Measurements from ENCODE around the gene SH3GL1. TPM values are rescaled to one million over a fixed set of nuclear protein-coding genes. Genes with fewer than 3 reads are reported as not detected.

SH3GL1 gene
- total RNA-seq, 1 donor from 2014 or later, result 43.7 TPM

DNA sequence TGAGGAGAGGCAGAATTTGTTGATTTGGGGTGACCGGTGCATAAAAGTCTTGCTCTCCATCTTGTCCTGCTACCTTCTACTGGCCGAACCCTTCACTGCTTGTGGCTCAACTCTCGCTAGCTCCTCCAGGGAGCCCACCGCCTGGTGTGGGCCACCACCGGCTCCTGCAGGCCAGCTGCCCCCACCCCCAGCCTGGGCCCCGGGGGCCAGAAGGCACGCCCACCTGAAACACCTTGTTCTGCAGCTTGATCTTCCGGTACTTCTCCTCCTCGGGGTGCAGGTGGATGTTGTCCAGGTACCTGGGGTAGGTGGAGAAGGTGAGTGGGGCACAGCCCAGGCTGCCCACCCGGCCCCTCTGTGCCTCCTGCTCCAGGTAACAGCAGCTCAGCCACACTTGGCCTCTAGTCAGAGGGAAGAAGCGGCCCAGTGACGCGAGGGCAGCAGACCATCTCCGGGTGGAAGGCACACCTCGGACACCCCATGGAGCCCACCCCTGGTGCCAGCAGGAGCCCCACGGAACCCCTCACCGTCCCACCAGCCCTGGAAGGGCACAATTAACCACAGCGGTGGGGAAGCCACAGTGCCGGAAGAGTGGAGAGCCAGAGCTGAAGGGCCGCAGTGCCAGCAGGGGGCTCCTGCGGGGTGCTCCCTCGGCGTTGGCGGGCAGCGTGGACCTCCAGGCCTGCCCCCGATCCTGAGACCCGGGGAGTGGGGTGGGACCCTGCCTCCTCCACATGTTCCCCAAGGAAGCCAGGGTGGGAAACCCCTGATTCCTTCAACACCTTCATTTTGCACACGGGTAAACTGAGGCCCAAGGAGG is 47.2 kb upstream of the SH3GL1 start:
- Mint-ChIP-seq H3K27ac (no peak overlapping the region), H3K36me3 (ENCODE audit: low read depth) (peaks cover 65% of the 10 kb centered on the region), H3K27me3 (no peaks in the 10 kb centered on the region), H3K9me3 (no peaks in the 10 kb centered on the region), H3K4me1 (peaks cover 8% of the 10 kb centered on the region), H3K4me3 (no peak overlapping the region)
- no peak for ATAC-seq (ENCODE audit: low read depth)
- intact Hi-C loops (cut with micrococcal nuclease), result no loop called here
- ChIA-PET CTCF (no interaction called here), POLR2A (no interaction called here)
- no peak for DNase-seq
- TF ChIP-seq, protein P1, sequence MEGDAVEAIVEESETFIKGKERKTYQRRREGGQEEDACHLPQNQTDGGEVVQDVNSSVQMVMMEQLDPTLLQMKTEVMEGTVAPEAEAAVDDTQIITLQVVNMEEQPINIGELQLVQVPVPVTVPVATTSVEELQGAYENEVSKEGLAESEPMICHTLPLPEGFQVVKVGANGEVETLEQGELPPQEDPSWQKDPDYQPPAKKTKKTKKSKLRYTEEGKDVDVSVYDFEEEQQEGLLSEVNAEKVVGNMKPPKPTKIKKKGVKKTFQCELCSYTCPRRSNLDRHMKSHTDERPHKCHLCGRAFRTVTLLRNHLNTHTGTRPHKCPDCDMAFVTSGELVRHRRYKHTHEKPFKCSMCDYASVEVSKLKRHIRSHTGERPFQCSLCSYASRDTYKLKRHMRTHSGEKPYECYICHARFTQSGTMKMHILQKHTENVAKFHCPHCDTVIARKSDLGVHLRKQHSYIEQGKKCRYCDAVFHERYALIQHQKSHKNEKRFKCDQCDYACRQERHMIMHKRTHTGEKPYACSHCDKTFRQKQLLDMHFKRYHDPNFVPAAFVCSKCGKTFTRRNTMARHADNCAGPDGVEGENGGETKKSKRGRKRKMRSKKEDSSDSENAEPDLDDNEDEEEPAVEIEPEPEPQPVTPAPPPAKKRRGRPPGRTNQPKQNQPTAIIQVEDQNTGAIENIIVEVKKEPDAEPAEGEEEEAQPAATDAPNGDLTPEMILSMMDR (IDR thresholded peaks at IDR 0.05), result no peak

DNA sequence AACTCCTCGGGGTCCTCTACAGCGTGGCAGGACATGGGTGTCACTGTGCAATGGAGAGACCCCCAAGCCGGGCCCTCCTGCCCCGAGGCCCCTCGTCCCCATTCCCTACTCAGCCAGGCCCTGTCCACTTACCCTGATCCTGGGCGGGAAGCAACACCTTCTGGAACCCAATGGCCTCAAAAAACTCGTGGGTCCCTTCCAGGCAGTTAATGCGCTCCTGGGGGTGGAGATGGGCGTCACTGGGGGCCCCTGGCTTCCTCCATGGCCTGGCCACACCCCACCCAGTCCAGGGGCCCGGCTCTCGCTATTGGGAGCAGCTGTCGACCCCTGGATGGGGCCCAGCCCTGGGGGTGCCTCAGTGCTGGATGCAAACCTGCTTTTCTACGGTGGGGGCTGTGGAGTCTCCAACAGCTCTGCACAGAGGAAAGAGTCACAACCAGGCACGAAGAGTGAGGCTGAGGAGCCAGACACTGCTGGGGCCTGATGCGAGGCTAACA is 46.4 kb upstream of the SH3GL1 start:
- H3K4me3 Mint-ChIP-seq, result no peak overlapping the region
- H3K27ac Mint-ChIP-seq, result no peak overlapping the region
- ChIA-PET POLR2A (no interaction called here), CTCF (no interaction called here)
- intact Hi-C loops (cut with micrococcal nuclease), result no loop called here
- H3K27me3 Mint-ChIP-seq, result no peaks in the 10 kb centered on the region
- TF ChIP-seq, protein P1 (IDR thresholded peaks at IDR 0.05), result no peak
- H3K9me3 Mint-ChIP-seq, result no peaks in the 10 kb centered on the region
- peaks cover 16% of the 10 kb centered on the region for H3K4me1 Mint-ChIP-seq
- H3K36me3 Mint-ChIP-seq (ENCODE audit: low read depth), result peaks cover 58% of the 10 kb centered on the region
- DNase-seq, result no peak
- no peak for ATAC-seq (ENCODE audit: low read depth)

DNA sequence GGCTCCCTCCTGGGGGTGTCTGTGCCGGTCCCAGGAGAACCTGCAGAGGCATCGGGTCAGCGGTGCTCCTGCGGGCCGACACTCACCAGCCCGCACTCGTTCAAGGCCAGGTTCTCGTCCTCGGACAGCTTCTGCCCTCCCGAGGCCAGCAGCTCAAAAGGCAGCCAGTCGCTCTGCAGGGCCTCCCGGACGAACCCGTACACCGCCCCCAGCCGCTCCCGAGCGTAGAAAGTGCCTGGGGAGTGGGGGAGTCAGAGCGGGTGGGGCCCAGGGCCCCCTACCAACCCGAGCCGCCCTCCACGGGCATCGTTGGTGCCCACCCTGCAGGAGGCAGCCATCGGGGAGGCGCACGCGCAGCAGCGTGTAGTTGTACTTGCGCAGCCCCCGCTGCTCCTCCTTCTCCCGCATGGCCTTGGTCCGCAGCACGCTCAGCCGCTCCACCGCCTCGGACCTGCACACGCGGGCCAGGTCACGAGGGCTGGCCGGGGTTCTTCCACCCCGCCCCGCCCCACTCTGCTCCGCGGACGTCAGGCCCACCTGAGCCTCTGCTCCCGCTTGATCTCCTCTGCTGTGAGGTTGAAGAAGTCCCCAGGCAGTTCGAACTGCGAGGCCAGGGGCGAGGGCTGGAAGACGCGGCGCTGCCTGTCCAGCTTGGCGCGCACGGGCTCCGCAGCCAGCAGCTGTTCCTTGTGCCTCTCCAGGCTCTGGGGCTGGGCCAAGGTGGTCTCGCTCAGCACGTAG is 45.8 kb upstream of the SH3GL1 start:
- Mint-ChIP-seq H3K27me3 (no peaks in the 10 kb centered on the region), H3K27ac (no peak overlapping the region), H3K36me3 (ENCODE audit: low read depth) (peaks cover 53% of the 10 kb centered on the region), H3K9me3 (no peaks in the 10 kb centered on the region), H3K4me1 (peaks cover 16% of the 10 kb centered on the region), H3K4me3 (no peak overlapping the region)
- ChIA-PET CTCF (no interaction called here), POLR2A (no interaction called here)
- intact Hi-C loops (cut with micrococcal nuclease), result no loop called here
- TF ChIP-seq, protein P1 (IDR thresholded peaks at IDR 0.05), result no peak
- DNase-seq, result no peak
- ATAC-seq (ENCODE audit: low read depth), result no peak

DNA sequence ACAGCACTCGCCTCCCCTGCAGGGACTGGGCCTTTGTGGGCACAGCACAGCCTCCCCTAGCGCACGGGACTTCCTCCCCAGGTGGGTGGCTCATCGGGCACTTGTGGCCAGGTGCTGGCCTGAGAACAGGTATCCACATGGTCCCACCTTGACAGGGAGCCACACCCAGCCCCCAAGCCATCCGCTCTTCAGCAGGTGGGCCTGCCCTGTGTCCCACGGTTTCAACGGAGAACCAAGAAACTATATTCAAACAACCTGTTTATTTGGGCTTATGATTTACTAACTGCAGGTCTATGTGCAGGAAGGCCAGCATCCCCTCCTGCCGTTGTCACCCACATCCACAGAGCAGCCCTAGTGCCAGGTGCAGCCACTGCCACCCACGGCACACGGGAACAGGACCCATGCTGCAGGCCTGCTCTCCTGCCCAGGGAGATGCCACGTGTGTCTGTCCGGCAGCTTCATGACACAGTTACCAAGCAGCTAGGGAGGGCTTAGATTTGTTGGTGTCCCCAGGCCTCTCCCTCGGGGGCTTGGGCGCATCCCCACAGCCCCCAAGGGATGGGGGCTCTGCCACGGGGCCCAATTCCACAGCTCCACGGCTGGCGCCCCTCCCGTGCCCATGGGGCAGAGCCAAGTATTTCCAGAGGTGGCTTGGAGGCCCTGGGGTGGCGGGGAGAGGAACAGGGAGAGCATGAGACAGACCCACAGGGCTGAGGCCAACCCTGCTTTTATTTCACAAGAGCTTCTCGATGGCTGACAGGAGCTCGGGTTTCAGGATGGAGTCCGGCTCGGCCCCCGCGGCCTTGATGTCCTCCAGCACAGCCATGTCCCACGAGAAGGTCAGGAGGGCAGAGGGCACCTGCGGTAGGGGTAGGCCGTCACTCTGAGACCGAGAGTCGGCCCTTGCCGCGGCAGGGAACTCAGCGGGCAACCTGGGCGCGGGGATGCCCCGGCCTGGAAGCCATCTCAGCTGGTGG is 44.7 kb upstream of the SH3GL1 start:
- ChIA-PET CTCF (no interaction called here), POLR2A (interaction anchor here (0.6 kb wide), 1 partner anchor 63 kb away, joined by 5 read pairs; no protein-coding TSS in a partner anchor)
- DNase-seq, result no peak
- H3K27me3 Mint-ChIP-seq, result no peaks in the 10 kb centered on the region
- no peaks in the 10 kb centered on the region for H3K9me3 Mint-ChIP-seq
- peaks cover 43% of the 10 kb centered on the region for H3K36me3 Mint-ChIP-seq (ENCODE audit: low read depth)
- intact Hi-C loops (cut with micrococcal nuclease), result no loop called here
- ATAC-seq (ENCODE audit: low read depth), result no peak
- H3K4me1 Mint-ChIP-seq, result peaks cover 16% of the 10 kb centered on the region
- no peak overlapping the region for H3K27ac Mint-ChIP-seq
- TF ChIP-seq, protein P1 (IDR thresholded peaks at IDR 0.05), result no peak
- no peak overlapping the region for H3K4me3 Mint-ChIP-seq
